GM19455 (cell line): ENCODE results near the gene SWSAP1.
"Not testable (repeated sequence)": the region's sequence is repeated elsewhere in the genome, so short reads cannot be mapped to it uniquely, and the experiment has no call there.

ENCODE experiments used
- ATAC-seq: cut with Tn5 transposase; IDR thresholded peaks from one replicate; pipeline ENCODE4 v1.9.1; 2021; ENCODE audit not compliant: unreplicated experiment

SWSAP1 gene

GRCh38 chr19:11354102-11354501 lies 20.4 kb upstream of the SWSAP1 start:
- ATAC-seq = not testable (repeated sequence)

- ATAC-seq = no peak
These were observed 19.0 kb upstream of the SWSAP1 start, which contains the start of gene PLPPR2 for GRCh38 chr19:11355160-11356073. TSS of gene PLPPR2 (plus strand) at chr19:11355432. CDS start at chr19:11357674, 2,242 bp downstream.

GRCh38 chr19:11356074-11356397 lies 18.4 kb upstream of the SWSAP1 start:
- ATAC-seq = no peak

- ATAC-seq = no peak
These were observed 17.6 kb upstream of the SWSAP1 start for GRCh38 chr19:11356676-11357550.

GRCh38 chr19:11359421-11359820 lies 15.0 kb upstream of the SWSAP1 start:
- ATAC-seq = no peak

- no peak for ATAC-seq
These were observed 13.3 kb upstream of the SWSAP1 start for GRCh38 chr19:11361037-11361770.

GRCh38 chr19:11361771-11362731 lies 12.4 kb upstream of the SWSAP1 start:
- no peak for ATAC-seq

GRCh38 chr19:11363881-11364280 lies 10.6 kb upstream of the SWSAP1 start:
- no peak for ATAC-seq

GRCh38 chr19:11364296-11364904 lies 10.1 kb upstream of the SWSAP1 start:
- no peak for ATAC-seq

- ATAC-seq = no peak
These were observed 9.5 kb upstream of the SWSAP1 start for GRCh38 chr19:11364935-11365334.

- ATAC-seq = no peak
These were observed 8.8 kb upstream of the SWSAP1 start for GRCh38 chr19:11365557-11366117.

- ATAC-seq = no peak
These were observed 6.9 kb upstream of the SWSAP1 start for GRCh38 chr19:11367528-11367927.

GRCh38 chr19:11370744-11371143 lies 3.7 kb upstream of the SWSAP1 start:
- no peak for ATAC-seq

- no peak for ATAC-seq
These were observed 1.1 kb upstream of the SWSAP1 start for GRCh38 chr19:11373166-11373884.

GRCh38 chr19:11373885-11374432 lies 507 bp upstream of the SWSAP1 start:
- ATAC-seq = no peak

- no peak for ATAC-seq
These were observed 880 bp downstream of the SWSAP1 start for GRCh38 chr19:11375143-11375948.

GRCh38 chr19:11377237-11377636 lies 2.8 kb downstream of the SWSAP1 start:
- no peak for ATAC-seq

GRCh38 chr19:11377756-11378155 lies 3.3 kb downstream of the SWSAP1 start:
- no peak for ATAC-seq
